ENCODE results near the gene MACROD1.

- TF ChIP-seq CTCF (IDR thresholded peaks at IDR 0.05) (peak; percentile 32), ZFX (IDR thresholded peaks at IDR 0.05; ENCODE audit: borderline replicate concordance) (no peak)
Observed at GRCh38 chr11:64007629-64008282, 158.2 kb downstream of the MACROD1 start.
